Measurements from ENCODE around the gene CFAP46. TPM values are rescaled to one million over a fixed set of nuclear protein-coding genes. Genes with fewer than 3 reads are reported as not detected.
"Not testable (repeated sequence)": the region's sequence is repeated elsewhere in the genome, so short reads cannot be mapped to it uniquely, and the experiment has no call there.

The CFAP46 gene
- polyA plus RNA-seq, 3 donors, result 0.07 TPM; not detected in 2

DNA sequence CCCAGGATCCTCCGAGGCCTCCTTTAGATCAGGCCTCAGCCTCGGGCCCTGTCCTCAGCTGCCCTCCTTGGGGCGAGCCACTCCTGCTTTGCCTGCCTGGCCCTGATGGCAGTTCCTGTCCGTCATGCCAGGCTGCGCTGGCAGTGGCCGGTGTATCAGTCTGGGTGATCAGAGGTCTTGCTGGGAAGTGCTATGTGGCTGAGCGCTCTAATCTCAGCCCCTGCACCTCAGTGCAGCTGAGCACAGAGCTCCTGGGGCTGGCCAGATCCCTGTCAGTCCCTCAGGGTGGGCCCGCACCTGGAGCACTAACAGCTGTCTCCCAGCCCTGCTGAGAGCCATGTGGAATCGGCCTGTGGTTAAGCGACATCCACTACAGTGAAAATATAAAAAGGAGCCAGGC lies 14.8 kb upstream of the CFAP46 start:
- intact Hi-C loops (cut with micrococcal nuclease), result no loop called here
- H4K20me1 ChIP-seq (ENCODE audit: insufficient read depth, low read length), result no peaks in the 10 kb centered on the region
- Mint-ChIP-seq H3K36me3 (no peaks in the 10 kb centered on the region), H3K4me3 (no peak overlapping the region), H3K4me1 (peaks cover 5% of the 10 kb centered on the region), H3K27me3 (ENCODE audit: low read depth in 3 of 3) (peaks cover 20 to 38% (median 31%) of the 10 kb centered on the region in 3 donors), H3K27ac (peak overlapping the region in 2 of 7 donors; percentile 50 to 71), H3K9me3 (peaks cover 0 to 2% (median 0%) of the 10 kb centered on the region in 7 donors)
- H2AFZ ChIP-seq (ENCODE audit: insufficient read depth, low read depth, low read length, poor library complexity, severe bottlenecking), result no peak overlapping the region
- H3K79me2 ChIP-seq (ENCODE audit: insufficient read depth, low read length), result no peaks in the 10 kb centered on the region
- H3K4me1 ChIP-seq (ENCODE audit: control insufficient read depth in 1 of 2, insufficient read depth in 2 of 2, low read length in 2 of 2), result peaks cover 4 to 5% of the 10 kb centered on the region in 2 donors
- TF ChIP-seq, protein P1, sequence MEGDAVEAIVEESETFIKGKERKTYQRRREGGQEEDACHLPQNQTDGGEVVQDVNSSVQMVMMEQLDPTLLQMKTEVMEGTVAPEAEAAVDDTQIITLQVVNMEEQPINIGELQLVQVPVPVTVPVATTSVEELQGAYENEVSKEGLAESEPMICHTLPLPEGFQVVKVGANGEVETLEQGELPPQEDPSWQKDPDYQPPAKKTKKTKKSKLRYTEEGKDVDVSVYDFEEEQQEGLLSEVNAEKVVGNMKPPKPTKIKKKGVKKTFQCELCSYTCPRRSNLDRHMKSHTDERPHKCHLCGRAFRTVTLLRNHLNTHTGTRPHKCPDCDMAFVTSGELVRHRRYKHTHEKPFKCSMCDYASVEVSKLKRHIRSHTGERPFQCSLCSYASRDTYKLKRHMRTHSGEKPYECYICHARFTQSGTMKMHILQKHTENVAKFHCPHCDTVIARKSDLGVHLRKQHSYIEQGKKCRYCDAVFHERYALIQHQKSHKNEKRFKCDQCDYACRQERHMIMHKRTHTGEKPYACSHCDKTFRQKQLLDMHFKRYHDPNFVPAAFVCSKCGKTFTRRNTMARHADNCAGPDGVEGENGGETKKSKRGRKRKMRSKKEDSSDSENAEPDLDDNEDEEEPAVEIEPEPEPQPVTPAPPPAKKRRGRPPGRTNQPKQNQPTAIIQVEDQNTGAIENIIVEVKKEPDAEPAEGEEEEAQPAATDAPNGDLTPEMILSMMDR (IDR thresholded peaks at IDR 0.05), result no peak
- DNase-seq, result no peak
- no peak overlapping the region for H3K4me2 ChIP-seq (replicated peaks; ENCODE audit: extremely low read depth, low read length, poor library complexity, severe bottlenecking)
- no peak overlapping the region for H3K27ac ChIP-seq (ENCODE audit: low read depth in 1 of 2, low read length in 2 of 2)
- no peaks in the 10 kb centered on the region for H3K36me3 ChIP-seq (replicated peaks in 1 of 2; ENCODE audit: control insufficient read depth in 1 of 2, insufficient read depth in 2 of 2, low read length in 2 of 2)
- H3K9me3 ChIP-seq (replicated peaks in 1 of 2; ENCODE audit: control insufficient read depth in 1 of 2, insufficient read depth in 1 of 2, low read length in 2 of 2), result no peaks in the 10 kb centered on the region
- no peak overlapping the region for H3K9ac ChIP-seq (ENCODE audit: insufficient read depth, low read length, poor library complexity, severe bottlenecking)
- H3K4me3 ChIP-seq (replicated peaks in 1 of 3; ENCODE audit: low read depth in 2 of 3, low read length in 3 of 3), result no peak overlapping the region
- peaks cover 4 to 14% of the 10 kb centered on the region in 2 donors for H3K27me3 ChIP-seq (ENCODE audit: control insufficient read depth in 2 of 2, insufficient read depth in 2 of 2, low read length in 2 of 2)
- WGBS (ENCODE audit: insufficient coverage), result 97% methylated on average over 8 of the region's 10 CpGs

DNA sequence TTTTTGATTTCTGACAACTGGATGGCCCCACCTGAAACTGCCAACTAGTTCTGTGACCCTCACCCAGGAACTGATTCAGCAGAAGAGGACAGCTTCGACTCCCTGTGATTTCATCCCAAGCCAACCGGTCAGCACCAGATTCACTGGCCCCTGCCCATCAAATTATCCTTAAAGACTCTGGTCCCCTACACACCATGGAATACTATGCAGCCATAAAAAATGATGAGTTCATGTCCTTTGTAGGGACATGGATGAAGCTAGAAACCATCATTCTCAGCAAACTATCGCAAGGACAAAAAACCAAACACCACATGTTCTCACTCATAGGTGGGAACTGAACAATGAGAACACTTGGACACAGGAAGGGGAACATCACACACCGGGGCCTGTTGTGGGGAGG lies 13.9 kb upstream of the CFAP46 start:
- intact Hi-C loops (cut with micrococcal nuclease); H3K9me3 Mint-ChIP-seq; H3K4me1 Mint-ChIP-seq; H3K36me3 Mint-ChIP-seq; H3K27ac ChIP-seq (ENCODE audit: low read depth in 1 of 2, low read length in 2 of 2); H3K36me3 ChIP-seq (replicated peaks in 1 of 2; ENCODE audit: control insufficient read depth in 1 of 2, insufficient read depth in 2 of 2, low read length in 2 of 2); H3K9ac ChIP-seq (ENCODE audit: insufficient read depth, low read length, poor library complexity, severe bottlenecking); H3K4me3 ChIP-seq (replicated peaks in 1 of 3; ENCODE audit: low read depth in 2 of 3, low read length in 3 of 3); H3K27me3 ChIP-seq (ENCODE audit: control insufficient read depth in 2 of 2, insufficient read depth in 2 of 2, low read length in 2 of 2); H3K4me1 ChIP-seq (ENCODE audit: control insufficient read depth in 1 of 2, insufficient read depth in 2 of 2, low read length in 2 of 2); H4K20me1 ChIP-seq (ENCODE audit: insufficient read depth, low read length); H2AFZ ChIP-seq (ENCODE audit: insufficient read depth, low read depth, low read length, poor library complexity, severe bottlenecking); H3K4me3 Mint-ChIP-seq; H3K9me3 ChIP-seq (replicated peaks in 1 of 2; ENCODE audit: control insufficient read depth in 1 of 2, insufficient read depth in 1 of 2, low read length in 2 of 2); H3K79me2 ChIP-seq (ENCODE audit: insufficient read depth, low read length); H3K4me2 ChIP-seq (replicated peaks; ENCODE audit: extremely low read depth, low read length, poor library complexity, severe bottlenecking); DNase-seq; H3K27ac Mint-ChIP-seq: not testable (repeated sequence)
- H3K27me3 Mint-ChIP-seq (ENCODE audit: low read depth in 3 of 3), result peaks cover 17 to 35% (median 27%) of the 10 kb centered on the region in 3 donors
- WGBS (ENCODE audit: insufficient coverage), result 100% methylated on average over 1 of the region's 4 CpGs

Data from CD14-positive monocyte (primary cell).